NCI-H1092 treated with DMSO at 0.1 percent for 48 hours (cell line): ENCODE data around the gene CEACAM8.
"Not testable (repeated sequence)": the region's sequence is repeated elsewhere in the genome, so short reads cannot be mapped to it uniquely, and the experiment has no call there.

ENCODE experiments used
- DNase-seq: peaks from one replicate; lab custom pipeline; 2025; lab: John Stamatoyannopoulos, UW

CEACAM8 gene

DNA sequence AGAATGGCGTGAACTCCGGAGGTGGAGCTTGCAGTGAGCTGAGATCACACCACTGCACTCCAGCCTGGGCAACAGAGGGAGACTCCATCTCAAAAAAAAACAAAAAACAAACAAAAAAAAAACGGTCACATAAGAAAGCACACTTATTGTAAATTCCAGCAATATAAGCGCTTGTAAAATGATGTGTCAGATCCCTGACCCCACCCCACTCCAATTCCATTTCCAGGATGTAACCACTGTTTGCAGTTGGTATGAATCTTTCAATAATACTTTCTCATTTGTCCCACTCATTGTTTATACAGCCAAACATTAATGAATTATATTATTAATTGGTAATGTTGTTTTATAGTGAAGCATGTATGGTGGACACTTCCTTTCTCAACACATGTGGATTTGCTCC is 50.6 kb downstream of the CEACAM8 start:
- no peak for DNase-seq

DNA sequence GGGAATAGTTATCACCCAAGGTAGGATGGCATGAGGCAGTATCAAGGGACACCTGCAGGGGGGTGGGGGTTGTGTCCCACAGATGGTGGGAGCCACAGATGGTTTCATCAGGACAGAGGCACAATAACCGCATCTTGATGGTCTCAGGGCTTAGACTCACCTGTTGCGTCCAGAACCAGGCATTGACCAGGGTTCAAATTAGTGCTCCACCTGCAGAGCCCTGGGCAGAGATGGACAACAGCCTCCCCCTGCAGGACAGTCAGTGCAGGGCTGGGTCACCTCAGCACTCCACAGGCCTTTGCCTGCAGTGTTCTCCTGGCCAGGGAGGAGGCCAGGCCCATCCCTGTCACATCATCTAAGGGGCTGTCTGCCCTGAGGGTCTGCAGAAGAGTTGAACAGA is 51.9 kb downstream of the CEACAM8 start:
- DNase-seq, result no peak

- peak; percentile 40 for DNase-seq
These were observed 54.6 kb downstream of the CEACAM8 start for GRCh38 chr19:42540071-42540553.

DNA sequence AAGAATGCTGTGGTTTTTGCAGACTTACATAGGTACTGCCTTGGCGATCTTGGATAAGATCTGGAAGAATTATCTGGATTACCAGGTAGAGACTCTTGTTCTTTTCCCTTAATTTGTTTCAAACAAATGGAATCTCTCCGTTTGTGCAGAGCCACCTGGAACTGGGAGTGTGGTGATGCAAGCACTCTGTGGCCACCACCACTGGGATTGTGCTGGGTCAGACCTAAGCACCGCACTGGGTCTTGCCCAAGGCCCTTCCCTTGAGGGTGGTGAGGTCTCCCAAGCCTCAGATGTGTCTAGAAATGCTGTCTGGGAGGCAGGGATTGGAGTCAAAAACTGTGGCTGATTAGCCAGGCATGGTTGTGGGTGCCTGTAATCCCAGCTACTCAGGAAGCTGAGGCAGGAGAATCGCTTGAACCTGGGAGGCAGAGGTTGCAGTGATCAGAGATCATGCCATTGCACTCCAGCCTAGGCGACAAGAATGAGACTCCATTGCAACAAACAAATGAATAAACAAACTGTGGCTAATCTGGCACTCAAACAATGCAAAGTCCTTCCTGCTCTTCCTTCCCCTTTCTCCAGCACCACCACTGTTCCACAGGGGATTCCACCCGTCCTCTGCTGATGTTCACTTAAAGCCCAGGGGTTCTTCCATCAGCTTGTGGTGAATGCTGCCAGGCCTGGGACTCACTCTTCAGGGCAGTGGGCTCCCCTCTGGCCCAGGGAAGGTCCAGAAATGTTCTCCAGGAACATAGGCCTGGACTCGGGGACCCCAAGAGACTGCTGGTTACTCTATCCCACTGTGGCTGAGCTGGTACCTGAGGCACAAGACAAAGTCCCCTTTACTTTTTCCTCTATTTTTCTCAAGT is 55.6 kb downstream of the CEACAM8 start:
- DNase-seq, result no peak

DNA sequence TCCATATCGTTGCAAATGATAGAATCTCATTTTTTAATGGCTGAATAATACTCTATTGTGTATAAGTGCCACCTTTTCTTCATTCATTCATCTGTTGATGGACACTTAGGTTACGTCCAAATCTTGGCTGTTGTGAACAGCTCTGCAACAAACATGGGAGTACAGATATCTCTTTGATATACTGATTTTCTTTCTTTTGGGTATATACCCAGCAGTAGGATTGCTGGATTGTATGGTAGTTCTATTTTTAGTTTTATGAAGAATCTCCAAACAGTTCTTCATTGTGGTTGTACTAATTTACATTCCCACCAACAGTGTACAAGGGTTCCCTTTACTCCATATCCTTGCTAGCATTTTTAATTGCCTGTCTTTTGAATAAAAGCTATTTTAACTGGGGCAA is 59.4 kb downstream of the CEACAM8 start:
- DNase-seq, result not testable (repeated sequence)

- no peak for DNase-seq
These were observed 60.3 kb downstream of the CEACAM8 start for GRCh38 chr19:42534391-42534790.

DNA sequence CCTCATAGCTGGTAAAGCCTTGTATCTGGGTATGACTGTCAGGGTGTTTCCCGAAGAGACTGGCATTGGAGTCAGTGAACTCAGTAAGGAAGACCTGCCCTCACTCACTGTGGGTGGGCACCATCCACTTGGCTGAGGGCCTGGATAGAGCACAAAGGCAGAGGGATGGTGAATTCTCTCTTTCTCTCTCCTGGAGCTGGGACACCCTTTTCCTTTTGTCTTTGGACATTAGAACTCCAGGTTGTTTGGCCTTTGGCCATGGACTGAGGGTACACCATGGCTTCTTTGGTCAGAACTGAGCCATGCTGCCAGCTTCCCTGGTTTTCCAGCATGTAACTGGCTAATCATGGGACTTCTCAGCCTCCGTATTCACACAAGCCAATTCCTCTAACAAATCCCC is 61.8 kb downstream of the CEACAM8 start:
- DNase-seq, result no peak

- no peak for DNase-seq
These were observed 63.4 kb downstream of the CEACAM8 start for GRCh38 chr19:42531313-42531712.
